ENCODE measurements around the gene HNRNPH3. TPM values are rescaled to one million over a fixed set of nuclear protein-coding genes. Genes with fewer than 3 reads are reported as not detected.

Gene HNRNPH3
- total and polyA plus RNA-seq, 2 experiments from 2014 or later, result 87.2 to 367 TPM

DNA sequence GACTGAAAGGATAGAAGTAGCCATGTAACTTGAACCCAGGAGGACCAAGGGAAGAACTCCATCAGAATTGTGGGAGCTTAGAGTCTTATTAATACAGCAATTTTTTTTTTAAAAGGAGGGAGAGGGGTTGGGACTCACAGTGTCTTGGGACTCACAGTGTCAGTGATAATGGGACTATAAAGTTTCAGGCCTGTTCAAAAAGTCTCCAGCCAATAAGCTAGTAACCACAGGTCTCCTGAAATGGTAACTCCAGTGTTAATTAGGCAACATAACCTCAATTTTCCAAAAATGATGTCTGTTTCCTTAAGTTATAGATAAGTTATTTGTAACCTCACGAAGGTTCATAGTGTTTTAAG is 2.4 kb upstream of the HNRNPH3 start:
- Histone ChIP-seq H3K4me3 (no peak overlapping the region), H3K4me1 (ENCODE audit: insufficient read depth) (peaks cover 13% of the 10 kb centered on the region), H3K27me3 (ENCODE audit: insufficient read depth) (no peaks in the 10 kb centered on the region), H2AFZ (no peak overlapping the region), H3K4me2 (no peak overlapping the region), H4K20me1 (replicated peaks; ENCODE audit: insufficient read depth) (peaks cover 10% of the 10 kb centered on the region), H3K27ac (ENCODE audit: low read depth) (no peak overlapping the region), H3K36me3 (ENCODE audit: insufficient read depth) (no peaks in the 10 kb centered on the region; the same call in 1 of the 2 replicates), H3K79me2 (replicated peaks; ENCODE audit: insufficient read depth) (peaks cover 22% of the 10 kb centered on the region), H3K9me2 (ENCODE audit: insufficient read depth) (no peaks in the 10 kb centered on the region), H3F3A (replicated peaks; ENCODE audit: low read depth) (no peaks in the 10 kb centered on the region)
- DNase-seq (ENCODE audit: low spot score) (no peak), ATAC-seq (no peak)
- H3K9me3 Mint-ChIP-seq, result peaks cover 4% of the 10 kb centered on the region; the same call in 2 of the 3 replicates
- TF ChIP-seq NANOG (IDR thresholded peaks at IDR 0.05; ENCODE audit: borderline replicate concordance) (no peak), POLR2AphosphoS5 (IDR thresholded peaks at IDR 0.05; ENCODE audit: low read depth) (no peak), EZH2phosphoT487 (IDR thresholded peaks at IDR 0.05; ENCODE audit: unreplicated experiment) (no peak), REST (IDR thresholded peaks at IDR 0.05; ENCODE audit: unreplicated experiment) (no peak), JUNB (IDR thresholded peaks at IDR 0.05; ENCODE audit: unreplicated experiment) (no peak), CTCF (conservative IDR thresholded peaks at IDR 0.05; ENCODE audit: low read depth in 2 of 2) (no peak), ZNF331 (CRISPR knock-in tag; IDR thresholded peaks at IDR 0.05; ENCODE audit: low read depth) (no peak), ZNF114 (CRISPR knock-in tag; IDR thresholded peaks at IDR 0.05) (no peak), EZH2 (IDR thresholded peaks at IDR 0.05; ENCODE audit: low read depth, unreplicated experiment) (no peak), CREB1 (CRISPR knock-in tag; IDR thresholded peaks at IDR 0.05; ENCODE audit: low read depth) (no peak), STAT1 (IDR thresholded peaks at IDR 0.05; ENCODE audit: unreplicated experiment) (no peak)
- TF ChIP-seq, protein P1, sequence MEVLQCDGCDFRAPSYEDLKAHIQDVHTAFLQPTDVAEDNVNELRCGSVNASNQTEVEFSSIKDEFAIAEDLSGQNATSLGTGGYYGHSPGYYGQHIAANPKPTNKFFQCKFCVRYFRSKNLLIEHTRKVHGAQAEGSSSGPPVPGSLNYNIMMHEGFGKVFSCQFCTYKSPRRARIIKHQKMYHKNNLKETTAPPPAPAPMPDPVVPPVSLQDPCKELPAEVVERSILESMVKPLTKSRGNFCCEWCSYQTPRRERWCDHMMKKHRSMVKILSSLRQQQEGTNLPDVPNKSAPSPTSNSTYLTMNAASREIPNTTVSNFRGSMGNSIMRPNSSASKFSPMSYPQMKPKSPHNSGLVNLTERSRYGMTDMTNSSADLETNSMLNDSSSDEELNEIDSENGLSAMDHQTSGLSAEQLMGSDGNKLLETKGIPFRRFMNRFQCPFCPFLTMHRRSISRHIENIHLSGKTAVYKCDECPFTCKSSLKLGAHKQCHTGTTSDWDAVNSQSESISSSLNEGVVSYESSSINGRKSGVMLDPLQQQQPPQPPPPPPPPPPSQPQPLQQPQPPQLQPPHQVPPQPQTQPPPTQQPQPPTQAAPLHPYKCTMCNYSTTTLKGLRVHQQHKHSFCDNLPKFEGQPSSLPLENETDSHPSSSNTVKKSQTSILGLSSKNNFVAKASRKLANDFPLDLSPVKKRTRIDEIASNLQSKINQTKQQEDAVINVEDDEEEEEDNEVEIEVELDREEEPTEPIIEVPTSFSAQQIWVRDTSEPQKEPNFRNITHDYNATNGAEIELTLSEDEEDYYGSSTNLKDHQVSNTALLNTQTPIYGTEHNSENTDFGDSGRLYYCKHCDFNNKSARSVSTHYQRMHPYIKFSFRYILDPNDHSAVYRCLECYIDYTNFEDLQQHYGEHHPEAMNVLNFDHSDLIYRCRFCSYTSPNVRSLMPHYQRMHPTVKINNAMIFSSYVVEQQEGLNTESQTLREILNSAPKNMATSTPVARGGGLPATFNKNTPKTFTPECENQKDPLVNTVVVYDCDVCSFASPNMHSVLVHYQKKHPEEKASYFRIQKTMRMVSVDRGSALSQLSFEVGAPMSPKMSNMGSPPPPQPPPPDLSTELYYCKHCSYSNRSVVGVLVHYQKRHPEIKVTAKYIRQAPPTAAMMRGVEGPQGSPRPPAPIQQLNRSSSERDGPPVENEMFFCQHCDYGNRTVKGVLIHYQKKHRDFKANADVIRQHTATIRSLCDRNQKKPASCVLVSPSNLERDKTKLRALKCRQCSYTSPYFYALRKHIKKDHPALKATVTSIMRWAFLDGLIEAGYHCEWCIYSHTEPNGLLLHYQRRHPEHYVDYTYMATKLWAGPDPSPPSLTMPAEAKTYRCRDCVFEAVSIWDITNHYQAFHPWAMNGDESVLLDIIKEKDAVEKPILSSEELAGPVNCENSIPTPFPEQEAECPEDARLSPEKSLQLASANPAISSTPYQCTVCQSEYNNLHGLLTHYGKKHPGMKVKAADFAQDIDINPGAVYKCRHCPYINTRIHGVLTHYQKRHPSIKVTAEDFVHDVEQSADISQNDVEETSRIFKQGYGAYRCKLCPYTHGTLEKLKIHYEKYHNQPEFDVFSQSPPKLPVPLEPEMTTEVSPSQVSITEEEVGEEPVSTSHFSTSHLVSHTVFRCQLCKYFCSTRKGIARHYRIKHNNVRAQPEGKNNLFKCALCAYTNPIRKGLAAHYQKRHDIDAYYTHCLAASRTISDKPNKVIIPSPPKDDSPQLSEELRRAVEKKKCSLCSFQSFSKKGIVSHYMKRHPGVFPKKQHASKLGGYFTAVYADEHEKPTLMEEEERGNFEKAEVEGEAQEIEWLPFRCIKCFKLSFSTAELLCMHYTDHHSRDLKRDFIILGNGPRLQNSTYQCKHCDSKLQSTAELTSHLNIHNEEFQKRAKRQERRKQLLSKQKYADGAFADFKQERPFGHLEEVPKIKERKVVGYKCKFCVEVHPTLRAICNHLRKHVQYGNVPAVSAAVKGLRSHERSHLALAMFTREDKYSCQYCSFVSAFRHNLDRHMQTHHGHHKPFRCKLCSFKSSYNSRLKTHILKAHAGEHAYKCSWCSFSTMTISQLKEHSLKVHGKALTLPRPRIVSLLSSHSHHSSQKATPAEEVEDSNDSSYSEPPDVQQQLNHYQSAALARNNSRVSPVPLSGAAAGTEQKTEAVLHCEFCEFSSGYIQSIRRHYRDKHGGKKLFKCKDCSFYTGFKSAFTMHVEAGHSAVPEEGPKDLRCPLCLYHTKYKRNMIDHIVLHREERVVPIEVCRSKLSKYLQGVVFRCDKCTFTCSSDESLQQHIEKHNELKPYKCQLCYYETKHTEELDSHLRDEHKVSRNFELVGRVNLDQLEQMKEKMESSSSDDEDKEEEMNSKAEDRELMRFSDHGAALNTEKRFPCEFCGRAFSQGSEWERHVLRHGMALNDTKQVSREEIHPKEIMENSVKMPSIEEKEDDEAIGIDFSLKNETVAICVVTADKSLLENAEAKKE (CRISPR knock-in tag; IDR thresholded peaks at IDR 0.05), result no peak
- TF ChIP-seq, protein P2, sequence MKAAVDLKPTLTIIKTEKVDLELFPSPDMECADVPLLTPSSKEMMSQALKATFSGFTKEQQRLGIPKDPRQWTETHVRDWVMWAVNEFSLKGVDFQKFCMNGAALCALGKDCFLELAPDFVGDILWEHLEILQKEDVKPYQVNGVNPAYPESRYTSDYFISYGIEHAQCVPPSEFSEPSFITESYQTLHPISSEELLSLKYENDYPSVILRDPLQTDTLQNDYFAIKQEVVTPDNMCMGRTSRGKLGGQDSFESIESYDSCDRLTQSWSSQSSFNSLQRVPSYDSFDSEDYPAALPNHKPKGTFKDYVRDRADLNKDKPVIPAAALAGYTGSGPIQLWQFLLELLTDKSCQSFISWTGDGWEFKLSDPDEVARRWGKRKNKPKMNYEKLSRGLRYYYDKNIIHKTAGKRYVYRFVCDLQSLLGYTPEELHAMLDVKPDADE (IDR thresholded peaks at IDR 0.05), result no peak
- peaks cover 23% of the 10 kb centered on the region for H3K4me1 Mint-ChIP-seq
- peaks cover 26% of the 10 kb centered on the region for H3K36me3 Mint-ChIP-seq (ENCODE audit: low read depth)
- peaks cover 30% of the 10 kb centered on the region for H3K27me3 Mint-ChIP-seq (ENCODE audit: insufficient read depth, low read depth, poor library complexity)
- H3K27ac Mint-ChIP-seq, result no peak overlapping the region
- no peak overlapping the region for H3K4me3 Mint-ChIP-seq

Measured in GM23338 (cell line).